Adrenal gland (tissue), 5 donors: ENCODE measurements around the gene FARS2.

Experiments
- POLR2A ChIP-seq, 2 donors: fragments of 450-650 bp; IDR thresholded peaks; one replicate each; pipeline ENCODE4 v1.6.1; 2017; ENCODE audit warnings: antibody characterized with exemption in 2 of 2, mild to moderate bottlenecking in 2 of 2, moderate library complexity in 1 of 2
- TF ChIP-seq, protein P1 (sequence below), 6 experiments: fragments of 450-650 bp in 4 of 6; fragments of 200-600 bp in 2 of 6; sonication (generic) in 1 of 6; IDR thresholded peaks; 1 replicate in 5 of 6; 2 replicates in 1 of 6; pipeline versions ENCODE4 v1.5.1 to v1.8.0; 2016 to 2021; ENCODE audit warnings: antibody characterized with exemption in 6 of 6, mild to moderate bottlenecking in 2 of 6, moderate library complexity in 1 of 6
- donor health status: DM: no; HTN: no; CAD: no.

DNA sequence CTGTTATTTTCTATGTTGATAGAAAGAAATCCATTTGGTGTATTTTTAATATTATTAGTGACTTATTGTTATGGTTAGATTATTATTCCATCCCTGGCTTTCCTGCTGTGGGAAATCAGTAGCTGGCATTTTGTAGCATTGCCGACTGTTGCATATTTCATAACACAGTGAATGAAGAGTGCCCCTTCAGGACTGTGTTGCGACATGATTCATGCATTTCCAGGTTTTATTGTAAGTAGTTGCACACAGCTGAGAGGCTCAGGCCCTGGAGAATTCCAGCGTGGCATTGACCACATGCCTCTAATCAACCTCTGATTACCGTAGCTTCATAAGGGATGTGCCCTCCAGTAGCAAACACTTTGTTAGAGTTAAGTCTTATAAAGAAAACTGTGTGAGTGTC, 263.9 kb downstream of the FARS2 start:
- TF ChIP-seq, protein P1, sequence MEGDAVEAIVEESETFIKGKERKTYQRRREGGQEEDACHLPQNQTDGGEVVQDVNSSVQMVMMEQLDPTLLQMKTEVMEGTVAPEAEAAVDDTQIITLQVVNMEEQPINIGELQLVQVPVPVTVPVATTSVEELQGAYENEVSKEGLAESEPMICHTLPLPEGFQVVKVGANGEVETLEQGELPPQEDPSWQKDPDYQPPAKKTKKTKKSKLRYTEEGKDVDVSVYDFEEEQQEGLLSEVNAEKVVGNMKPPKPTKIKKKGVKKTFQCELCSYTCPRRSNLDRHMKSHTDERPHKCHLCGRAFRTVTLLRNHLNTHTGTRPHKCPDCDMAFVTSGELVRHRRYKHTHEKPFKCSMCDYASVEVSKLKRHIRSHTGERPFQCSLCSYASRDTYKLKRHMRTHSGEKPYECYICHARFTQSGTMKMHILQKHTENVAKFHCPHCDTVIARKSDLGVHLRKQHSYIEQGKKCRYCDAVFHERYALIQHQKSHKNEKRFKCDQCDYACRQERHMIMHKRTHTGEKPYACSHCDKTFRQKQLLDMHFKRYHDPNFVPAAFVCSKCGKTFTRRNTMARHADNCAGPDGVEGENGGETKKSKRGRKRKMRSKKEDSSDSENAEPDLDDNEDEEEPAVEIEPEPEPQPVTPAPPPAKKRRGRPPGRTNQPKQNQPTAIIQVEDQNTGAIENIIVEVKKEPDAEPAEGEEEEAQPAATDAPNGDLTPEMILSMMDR (IDR thresholded peaks at IDR 0.05) = no peak
- TF ChIP-seq POLR2A (IDR thresholded peaks at IDR 0.05) = no peak
